GM19372 (cell line): ENCODE measurements around the gene NOSIP.
"Not testable (repeated sequence)": the region's sequence is repeated elsewhere in the genome, so short reads cannot be mapped to it uniquely, and the experiment has no call there.

Experiments used
- ATAC-seq: cut with Tn5 transposase; IDR thresholded peaks from one replicate; pipeline ENCODE4 v1.9.1; 2021; ENCODE audit warnings: mild to moderate bottlenecking, low read depth, moderate library complexity; ENCODE audit not compliant: unreplicated experiment

Gene NOSIP, protein sequence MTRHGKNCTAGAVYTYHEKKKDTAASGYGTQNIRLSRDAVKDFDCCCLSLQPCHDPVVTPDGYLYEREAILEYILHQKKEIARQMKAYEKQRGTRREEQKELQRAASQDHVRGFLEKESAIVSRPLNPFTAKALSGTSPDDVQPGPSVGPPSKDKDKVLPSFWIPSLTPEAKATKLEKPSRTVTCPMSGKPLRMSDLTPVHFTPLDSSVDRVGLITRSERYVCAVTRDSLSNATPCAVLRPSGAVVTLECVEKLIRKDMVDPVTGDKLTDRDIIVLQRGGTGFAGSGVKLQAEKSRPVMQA

DNA sequence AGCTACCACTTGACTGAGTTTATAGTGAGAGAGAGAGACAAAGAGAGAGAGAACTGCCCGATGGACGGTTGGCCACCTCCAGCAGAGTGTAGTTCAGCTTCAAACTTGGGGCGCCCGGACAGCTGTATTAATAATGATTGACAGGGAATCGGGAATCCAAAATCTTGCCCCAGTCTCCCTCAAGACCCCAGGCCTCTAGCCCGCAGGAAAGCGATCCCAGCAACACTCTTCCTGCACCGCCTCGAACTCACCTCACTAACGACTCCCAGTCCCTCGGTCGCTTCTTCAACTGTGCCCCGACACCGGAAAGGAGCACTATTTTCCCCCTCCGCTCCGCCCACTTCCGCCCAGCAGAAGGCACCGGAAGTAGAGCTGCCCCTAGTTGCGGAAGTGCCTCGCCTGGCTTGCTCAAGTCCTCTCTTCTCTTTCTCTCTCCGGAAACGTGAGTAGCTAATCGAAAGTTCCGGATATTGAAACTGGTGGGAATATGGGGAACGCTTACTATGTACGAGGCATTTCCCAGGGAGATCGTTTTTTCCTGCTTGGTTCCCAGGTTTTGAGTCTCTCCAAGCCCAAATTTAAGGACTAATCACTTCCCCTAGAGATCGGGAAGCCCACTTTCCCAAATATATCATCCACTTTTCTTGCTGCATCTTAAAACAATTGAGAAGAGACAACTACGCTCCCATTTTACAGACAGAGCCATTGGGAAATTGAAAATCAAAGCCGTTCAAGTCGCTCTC lies at the start of gene NOSIP:
Gene NOSIP, minus strand, starts transcription at position 293 of the 743 bp plus-strand sequence. CDS start 19,865 bp downstream, outside the sequence.
- peak; percentile 84 for ATAC-seq

DNA sequence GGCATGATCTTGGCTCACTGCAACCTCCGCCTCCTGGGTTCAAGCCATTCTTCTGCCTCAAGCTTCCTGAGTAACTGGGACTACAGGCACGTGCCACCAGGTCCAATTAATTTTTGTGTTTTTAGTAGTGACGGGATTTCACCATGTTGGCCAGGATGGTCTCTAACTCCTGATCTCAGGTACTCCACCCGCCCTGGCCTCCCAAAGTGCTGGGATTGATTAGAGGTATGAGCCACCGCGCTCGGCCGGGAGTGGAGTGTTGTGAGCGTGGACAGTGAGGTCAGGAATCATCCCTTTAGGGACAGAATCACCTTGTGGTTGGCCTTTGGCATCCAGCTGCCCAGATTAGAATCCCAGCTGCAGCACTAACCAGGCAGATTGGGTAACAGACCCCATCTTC lies 49.3 kb upstream of the NOSIP start:
- no peak for ATAC-seq

DNA sequence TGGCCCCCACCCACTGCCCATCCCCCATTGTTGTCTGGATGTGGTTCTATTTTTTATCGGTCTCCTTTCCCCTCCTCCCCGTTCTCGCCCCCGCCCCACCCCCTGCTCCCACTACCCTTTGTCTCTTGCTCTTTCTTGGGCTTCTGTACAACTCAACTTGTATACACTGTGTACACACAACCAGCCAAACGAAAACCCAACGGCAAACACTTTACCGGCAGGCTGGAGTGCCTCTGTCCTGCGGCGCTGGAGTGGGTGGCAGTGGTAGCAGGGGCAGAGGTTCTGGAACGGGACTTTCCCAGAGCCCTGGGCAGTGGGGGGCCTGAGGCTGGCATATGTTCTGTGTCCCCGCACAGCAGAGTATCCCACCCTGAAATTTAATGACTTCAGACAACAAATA lies 45.9 kb upstream of the NOSIP start:
- no peak for ATAC-seq

DNA sequence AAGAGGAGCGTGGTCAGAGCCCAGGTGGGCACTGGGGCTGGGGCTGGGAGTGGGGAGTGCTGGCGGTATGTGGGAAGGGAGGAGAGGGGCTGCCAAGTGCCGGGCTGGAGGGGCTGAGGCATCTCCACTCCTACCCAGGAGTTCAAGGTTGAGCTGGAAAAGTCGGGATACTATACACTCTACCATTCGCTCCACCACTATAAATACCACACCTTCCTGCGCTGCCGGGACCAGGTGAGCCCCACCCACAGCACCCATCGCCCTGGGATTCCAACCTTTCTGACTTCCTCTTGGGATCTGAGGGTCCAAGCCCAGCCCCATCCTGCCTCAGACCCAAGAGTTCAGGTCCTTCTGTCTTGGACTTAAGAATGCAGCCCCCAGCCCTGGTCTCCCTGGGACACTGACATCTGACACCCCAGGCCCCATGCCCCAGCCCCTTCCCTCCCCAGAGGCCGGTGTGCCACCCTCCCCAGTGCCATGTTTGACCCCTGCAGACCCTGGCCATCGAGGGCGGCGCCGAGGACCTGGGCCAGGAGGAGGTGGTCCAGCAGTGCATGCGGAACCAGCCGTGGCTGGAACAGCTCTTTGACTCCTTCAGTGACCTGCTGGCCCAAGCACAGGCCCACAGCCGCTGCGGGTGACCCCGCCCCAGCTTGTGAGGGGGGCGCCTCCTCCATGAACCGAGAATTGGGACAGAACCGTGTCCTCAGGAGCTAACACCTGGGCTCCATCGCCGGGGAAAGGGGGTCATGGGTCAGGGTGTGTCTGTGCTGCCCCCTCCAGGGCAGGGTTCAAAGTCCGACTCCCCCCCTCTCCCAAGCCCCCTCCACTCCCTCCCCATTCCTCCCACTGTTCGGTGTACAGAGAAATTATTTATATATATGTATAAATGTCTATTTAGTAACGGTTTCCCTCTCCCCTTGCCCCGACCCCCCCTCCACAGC lies 44.9 kb upstream of the NOSIP start:
- ATAC-seq = no peak

DNA sequence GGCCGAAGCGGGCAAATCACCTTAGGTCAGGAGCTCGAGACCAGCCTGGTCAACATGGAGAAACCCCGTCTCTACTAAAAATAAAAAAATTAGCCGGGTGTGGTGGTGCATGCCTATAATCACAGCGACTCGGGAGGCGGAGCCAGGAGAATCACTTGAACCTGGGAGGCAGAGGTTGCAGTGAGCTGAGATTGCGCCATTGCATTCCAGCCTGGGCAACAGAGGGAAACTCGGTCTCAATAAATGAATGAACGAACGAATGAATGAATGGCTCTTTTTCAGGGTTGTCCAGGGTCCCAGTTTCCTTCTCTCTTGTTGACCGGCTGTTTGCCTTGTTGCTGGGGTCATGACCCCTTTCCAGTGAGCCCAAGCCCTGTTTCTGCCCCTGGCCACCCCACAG lies 37.5 kb upstream of the NOSIP start:
- not testable (repeated sequence) for ATAC-seq

DNA sequence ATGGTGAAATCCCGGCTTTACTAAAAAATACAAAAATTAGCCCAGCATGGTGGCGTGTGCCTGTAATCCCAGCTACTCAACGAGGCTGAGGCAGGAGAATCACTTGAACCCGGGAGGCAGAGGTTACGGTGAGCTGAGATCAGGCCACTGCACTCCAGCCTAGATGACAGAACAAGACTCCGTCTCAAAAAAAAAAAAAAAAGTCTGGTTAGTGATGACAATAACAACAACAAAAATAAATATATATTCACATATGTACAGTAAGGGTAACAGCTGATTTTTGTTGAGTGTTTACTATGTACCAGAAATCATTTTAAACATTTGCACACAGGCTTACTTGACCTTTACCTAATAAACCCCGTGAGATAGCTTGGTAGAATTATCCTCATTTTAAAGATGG lies 36.6 kb upstream of the NOSIP start:
- no peak for ATAC-seq

DNA sequence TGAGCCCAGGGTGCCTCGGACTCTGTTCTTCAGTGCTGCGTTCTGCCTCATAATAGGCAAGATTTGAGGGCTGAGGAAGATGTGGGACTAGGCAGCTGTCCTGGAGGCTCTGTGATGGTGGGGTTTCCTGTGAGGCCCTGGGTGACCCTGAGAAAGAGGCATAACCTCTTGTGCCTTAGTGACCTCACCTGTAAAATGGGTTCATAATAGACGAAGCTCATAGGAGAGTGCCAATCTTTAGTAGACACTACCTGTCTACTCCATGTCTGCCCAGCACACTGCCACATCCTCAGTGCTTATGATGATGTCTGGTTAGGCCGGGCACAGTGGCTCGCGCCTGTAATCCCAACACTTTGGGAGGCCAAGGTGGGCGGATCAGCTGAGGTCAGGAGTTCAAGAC lies 36.2 kb upstream of the NOSIP start:
- no peak for ATAC-seq

DNA sequence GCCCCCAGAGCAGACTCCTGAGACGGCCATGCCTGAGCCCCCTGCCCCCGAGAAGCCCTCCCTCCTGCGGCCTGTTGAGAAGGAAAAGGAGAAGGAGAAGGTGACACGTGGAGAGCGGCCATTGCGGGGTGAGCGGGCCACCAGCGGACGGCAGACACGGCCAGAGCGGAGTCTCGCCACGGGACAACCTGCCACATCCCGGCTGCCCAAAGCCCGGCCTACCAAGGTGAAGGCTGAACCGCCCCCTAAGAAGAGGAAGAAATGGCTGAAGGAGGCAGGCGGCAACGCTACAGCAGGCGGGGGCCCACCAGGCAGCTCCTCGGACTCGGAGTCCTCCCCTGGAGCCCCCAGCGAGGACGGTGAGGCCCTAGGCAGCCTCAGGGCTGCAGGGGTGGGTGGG lies 35.5 kb upstream of the NOSIP start:
- ATAC-seq = no peak

DNA sequence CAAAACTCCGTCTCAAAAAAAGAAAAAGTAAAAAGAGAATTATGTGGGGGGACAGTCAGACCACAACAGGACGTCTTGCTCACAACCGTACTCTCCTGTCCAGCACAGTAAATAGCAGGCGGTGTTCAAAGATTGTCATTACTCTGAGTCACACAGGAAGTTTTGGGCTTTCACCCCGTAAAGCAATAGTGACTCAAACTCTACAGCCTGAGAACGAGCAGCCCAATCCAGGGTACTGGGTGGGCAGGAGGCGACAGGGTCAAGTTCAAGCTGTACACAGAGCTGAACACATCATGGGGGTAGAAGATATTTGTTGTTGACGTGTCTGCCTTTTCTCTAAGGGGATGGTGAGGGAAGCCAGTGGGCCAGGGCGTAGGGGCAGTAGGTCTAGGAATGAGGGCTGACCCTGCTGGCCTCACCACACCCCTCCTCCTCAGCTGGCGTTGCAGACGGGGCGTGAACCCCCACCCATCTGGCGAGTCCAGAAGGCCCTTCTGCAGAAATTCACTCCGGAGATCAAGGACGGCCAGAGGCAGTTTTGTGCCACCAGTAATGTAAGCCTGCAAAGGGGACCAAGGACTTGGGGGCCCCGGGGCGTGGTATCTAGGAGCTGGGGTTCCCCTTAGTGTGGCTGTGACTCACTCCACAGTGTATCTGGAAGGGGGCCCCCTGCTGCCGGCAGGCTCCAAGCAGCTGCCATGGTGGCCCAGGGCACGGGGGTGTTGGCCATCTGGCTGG lies 33.9 kb upstream of the NOSIP start:
- no peak for ATAC-seq

DNA sequence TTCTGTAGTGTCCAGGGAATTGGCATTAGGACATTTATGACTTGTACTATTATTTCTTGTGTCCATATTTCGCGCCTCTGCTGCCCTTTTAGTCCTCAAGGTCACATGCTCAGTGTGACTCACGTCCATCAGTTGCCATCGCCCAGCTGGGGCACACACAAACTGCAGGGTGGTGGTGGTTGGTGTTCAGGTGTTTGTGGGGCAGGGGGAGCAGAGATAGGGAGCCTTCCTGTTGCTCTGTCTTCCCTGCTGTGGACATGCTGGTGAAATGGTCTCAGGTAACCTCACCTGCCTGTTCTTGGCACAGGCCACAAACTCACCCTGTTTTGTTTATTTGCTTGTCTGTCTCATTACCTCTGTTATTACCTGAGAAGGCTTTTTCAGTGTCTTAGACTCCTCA lies 33.0 kb upstream of the NOSIP start:
- ATAC-seq = no peak

DNA sequence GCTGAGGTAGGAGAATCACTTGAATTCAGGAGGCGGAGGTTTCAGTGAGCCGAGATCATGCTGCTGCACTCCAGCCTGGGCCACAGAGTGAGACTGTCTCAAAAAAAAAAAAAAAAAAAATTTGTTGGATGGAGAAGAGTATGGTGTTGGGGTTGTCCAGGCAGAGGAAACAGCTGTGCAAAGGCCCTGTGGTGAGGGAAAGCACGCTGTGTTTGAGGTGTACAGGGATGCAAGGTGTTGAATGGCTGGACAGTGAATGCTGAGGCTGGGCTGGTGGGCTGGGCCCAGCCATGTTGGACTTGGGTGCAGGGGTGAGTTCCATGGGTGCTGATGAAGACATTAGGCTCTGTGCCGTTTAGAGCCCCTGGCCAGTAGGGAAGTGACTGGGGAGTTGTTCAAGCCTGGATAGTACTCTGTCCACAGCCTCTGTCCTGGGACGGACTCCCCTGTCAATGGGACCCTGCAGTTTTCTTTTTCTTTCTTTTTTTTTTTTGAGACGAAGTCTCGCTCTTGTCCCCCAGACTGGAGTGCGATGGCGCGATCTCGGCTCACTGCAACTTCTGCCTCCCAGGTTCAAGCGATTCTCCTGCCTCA lies 29.2 kb upstream of the NOSIP start:
- ATAC-seq = no peak

DNA sequence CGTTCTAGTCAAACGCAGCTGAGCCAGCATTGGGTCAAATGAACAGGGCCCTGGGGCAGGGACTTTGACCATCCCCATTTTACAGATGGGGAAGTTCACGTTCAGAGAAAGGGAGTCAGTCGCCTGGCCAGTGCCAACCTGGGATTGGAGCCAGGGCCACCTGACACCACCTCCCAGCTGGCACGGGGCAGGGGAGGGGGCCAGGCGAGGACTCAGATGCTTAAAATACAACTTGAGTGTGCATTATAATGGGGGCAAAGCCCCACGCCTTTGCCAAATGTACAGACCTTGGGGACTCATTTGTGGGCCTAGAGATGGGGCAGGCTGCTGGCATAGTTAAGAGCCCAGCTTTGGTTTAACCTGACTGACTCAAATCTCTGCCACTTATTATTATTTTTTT lies 25.2 kb upstream of the NOSIP start:
- ATAC-seq = no peak

DNA sequence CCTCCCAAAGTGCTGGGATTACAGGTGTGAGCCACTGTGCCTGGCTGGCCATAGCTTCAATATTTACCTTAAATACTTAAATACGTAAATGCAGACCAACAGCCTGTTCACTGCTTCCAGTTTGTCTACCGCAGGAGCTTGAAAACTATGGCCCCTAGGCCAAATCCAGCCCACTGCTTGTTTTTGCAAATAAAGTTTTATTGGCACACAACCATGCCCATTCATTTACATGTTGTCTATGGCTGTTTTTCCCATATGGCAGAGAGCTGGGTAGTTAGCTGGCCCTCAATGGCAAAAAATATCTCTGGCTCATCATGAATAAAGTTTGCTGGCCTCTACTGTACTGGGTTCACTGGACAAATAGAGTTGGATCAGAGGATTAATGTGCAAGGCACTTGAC lies 22.4 kb upstream of the NOSIP start:
- ATAC-seq = no peak

DNA sequence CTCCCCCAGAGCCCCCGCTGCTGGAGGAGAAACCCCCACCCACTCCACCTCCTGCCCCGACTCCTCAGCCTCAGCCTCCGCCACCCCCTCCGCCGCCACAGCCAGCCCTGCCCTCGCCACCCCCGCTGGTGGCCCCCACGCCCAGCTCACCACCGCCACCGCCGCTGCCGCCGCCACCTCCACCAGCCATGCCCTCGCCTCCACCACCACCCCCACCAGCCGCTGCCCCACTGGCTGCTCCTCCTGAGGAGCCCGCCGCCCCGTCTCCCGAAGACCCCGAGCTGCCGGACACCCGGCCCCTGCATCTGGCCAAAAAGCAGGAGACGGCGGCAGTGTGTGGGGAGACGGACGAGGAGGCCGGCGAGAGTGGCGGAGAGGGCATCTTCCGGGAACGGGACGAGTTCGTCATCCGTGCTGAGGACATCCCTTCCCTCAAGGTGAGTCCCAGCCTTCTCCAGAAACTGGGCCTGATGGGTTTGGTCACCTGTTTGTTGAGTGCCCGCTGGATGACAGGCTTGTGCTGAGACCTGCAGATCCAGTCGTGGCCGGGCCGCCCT lies 21.2 kb upstream of the NOSIP start:
- ATAC-seq = no peak

DNA sequence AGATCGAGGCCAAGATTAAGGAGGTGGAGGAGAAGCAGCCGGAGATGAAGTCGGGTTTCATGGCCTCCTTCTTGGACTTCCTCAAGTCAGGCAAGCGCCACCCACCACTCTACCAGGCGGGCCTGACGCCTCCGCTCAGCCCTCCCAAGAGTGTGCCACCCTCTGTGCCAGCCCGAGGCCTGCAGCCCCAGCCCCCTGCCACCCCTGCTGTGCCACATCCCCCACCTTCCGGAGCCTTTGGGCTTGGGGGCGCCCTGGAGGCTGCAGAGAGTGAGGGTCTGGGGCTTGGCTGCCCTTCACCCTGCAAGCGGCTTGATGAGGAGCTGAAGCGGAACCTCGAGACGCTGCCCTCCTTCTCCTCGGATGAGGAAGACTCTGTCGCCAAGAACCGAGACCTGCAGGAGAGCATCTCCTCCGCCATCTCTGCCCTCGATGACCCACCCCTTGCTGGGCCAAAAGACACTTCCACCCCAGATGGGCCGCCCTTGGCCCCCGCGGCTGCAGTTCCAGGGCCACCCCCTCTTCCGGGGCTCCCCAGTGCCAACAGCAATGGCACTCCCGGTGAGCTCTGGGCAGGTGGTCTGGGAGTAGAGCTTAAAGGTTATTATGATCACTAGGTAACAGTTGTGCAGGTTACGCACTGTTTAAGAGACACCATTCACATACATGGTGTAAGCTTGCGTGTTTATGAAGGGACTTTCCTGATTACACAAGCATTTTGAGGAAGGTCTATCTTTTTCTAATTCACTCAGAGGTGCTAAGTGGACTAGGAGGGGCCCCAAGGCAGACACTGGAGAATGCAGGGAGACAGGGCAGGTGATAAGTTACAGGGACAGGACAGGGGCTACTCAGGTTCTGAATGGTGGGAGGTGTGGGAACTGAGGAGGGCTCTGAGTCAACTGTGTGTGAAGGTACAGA lies 19.3 kb upstream of the NOSIP start:
- ATAC-seq = no peak

DNA sequence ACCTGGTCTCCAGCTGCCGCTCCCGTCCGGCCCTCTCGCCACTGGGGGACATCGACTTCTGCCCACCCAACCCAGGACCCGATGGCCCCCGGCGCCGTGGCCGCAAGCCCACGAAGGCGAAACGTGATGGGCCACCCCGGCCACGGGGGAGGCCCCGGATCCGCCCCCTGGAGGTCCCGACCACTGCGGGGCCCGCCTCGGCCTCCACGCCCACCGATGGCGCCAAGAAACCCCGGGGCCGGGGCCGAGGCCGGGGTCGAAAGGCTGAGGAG lies 17.3 kb upstream of the NOSIP start:
- no peak for ATAC-seq

DNA sequence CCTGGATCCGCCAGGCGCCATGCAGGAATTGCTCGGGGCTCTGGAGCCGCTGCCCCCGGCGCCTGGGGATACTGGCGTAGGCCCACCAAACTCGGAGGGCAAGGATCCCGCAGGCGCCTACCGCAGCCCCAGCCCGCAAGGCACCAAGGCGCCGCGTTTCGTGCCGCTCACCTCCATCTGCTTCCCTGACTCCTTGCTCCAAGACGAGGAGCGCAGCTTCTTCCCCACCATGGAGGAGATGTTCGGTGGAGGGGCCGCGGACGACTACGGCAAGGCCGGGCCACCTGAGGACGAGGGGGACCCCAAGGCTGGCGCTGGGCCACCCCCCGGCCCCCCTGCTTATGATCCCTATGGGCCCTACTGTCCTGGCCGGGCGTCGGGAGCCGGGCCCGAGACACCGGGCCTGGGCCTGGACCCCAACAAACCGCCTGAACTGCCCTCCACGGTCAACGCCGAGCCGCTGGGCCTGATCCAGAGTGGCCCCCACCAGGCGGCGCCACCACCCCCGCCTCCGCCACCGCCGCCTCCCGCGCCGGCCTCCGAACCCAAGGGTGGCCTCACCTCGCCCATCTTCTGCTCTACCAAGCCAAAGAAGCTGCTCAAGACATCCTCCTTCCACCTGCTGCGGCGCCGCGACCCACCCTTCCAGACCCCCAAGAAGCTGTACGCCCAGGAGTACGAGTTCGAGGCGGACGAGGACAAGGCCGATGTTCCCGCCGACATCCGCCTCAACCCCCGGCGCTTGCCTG lies 16.8 kb upstream of the NOSIP start:
- ATAC-seq = no peak

DNA sequence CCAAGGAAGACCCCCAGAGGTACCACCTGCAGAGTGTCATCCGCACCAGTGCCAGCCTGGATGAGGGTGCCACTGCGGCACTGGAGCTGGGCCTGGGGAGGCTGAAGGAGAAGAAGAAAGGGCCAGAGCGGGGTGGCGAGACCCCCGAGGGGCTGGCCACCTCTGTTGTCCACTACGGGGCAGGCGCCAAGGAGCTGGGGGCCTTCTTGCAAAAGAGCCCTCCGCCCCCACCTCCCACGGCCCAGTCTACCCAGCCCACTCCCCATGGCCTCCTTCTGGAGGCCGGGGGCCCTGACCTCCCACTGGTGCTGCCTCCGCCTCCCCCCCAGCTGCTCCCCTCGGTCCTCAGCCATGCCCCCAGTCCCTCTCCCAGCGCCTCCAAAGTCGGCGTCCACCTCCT lies 16.1 kb upstream of the NOSIP start:
- ATAC-seq = no peak
